H4 (cell line): ENCODE data around the gene E2F8. TPM values are rescaled to one million over a fixed set of nuclear protein-coding genes. Genes with fewer than 3 reads are reported as not detected.
A peak's percentile ranks its signal among the peaks of the same experiment; 100 is the strongest.

Experiments
- DNase-seq: peaks from one replicate; pipeline ENCODE4 v3.0.0-alpha.2; 2015; ENCODE audit warnings: low spot score
- total RNA-seq: library from RNA; depleted of rRNA; stranded (reverse); fragments of >200 nt; shearing (Covaris generic); gene quantifications from 2 replicates; pipeline ENCODE4 v1.2.3, GENCODE V29; 2014

Gene E2F8
- total RNA-seq, 1 experiment from 2014 or later: 7.7 TPM

DNA sequence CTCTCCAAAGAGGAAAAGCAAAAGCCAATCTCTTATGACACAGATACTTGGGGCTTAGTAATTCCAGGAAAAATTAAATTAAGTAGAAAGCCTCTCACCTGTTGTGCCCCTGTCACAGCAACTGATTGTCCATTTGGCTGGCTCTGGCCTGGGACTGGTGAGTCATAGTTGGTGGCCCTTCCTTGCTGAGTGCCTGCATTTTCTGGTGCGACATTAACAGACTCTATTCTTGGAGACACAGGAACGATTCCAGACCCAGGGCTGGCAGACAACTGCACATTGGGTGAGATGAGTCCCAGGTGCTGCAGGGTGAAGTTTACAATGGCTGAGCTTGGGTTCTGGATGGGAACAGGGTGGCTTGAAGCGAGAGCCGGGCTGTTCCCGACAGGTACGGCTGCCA, 15.6 kb downstream of the E2F8 start:
- DNase-seq: no peak

DNA sequence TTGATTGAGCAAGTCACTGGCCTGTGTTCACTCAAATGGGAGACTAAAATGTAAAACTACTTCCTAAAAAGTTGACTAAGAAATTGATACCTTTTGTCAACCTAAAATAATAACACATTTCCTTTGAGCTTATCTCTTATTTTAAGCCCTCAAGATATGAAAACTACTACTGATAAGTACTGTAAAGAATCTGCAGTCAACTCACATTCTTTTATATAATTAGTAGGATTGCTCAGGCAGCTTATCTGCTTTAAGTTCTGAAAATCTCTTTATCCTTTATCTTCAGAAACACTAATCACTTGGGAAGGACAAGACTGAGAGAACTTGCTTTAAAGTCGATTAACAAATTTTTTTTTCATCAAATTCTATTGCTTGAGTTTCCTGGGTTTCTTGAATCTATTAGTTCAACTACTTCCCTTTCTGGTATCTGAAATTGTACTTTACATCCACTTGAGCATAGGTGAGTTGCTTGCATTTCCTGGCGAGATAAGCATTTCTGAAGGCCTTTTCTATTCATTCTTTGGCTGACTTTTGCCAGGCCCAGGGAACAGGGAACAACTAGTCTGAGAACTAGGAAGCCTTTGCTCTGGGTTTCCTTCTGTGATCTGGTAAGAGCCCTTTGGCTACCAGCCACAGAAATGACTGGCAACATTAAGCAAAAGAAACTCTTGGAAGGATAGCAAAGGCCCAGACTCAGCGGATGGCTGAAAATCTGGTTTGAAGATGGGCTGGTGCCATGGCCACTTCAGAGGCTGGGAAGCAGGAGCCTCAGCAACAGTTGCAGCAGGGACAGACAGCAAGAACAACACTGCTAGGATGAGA, 19.6 kb downstream of the E2F8 start:
- no peak for DNase-seq

DNA sequence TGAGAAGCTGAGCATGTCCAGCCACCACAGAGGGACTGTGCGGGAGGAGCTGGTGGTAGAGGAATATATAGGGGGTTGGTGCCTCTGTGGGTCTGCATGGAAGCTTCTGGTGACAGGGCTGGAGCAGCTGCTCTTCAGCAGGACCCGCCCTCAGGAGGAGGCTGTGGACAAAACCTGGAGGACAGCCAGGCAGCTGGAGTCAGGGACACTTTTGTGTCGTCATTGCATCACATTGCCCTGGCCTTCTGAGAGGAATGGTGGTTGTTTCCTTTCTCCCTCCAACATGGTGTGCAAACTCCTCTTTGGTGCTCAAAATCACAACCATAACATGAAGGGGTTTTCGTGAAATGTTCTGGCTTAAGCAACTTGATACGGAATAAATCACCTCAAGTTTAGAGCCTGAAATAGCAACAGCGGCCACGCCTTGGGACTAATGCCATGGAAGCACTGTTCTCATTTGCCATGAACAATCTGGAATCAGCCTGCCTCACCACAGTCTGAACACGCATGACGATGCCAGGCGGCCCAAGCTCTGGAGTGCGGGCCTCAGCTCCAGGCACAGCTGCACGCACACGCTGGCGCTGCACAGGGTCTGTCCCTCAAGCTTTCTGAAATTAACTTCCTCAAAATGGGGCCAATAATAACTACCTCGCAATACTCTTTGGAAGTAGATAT, 21.8 kb downstream of the E2F8 start:
- no peak for DNase-seq

DNA sequence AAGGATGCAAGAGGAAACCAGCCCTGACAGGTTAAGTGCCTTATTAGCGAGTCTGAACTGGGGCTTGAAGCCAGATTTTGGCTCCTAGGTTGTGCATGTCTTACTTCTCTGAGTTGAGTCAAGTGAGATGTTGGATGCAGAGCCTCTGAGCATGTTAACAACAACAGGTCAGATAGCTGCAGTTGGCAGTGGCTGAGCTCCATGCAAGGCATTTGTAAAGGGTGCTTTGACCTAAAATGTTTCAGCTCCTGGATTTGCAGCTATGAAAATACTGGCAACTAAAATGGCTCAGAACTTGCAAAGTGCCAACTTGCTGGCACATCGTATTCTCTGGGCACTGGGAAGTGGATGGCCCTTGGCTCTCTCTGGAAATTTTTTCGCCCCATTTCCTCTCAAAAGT, 22.5 kb downstream of the E2F8 start:
- no peak for DNase-seq

DNA sequence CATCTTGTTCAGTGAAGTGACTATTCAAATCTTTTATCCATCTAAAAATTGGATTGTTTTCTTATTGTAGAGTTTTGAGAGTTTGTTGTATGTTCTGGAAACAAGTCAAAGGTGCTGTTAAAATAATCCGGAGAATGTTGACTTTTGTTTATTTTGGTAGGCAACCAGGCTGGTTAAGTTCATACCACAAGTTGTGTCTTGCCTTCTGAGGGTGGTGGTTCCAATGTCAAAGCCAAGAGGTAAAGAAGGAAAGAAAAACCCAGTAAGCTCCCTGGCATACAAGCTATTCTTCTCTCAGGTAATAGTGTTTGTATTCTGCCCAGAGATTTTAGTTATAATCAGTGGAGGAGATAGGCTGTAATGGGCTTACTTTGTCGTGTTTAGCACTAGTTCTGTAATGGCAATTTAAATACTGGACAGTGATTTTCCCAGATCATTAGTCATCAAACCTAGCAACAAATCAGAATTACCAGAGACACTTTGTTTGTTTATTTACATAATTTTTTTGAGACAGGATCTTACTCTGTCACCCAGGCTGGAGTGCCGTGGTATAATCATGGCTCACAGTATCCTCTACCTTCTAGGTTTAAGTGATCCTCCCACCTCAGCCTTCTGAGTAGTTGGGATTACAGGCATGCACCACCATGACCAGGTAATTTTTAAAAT, 23.9 kb downstream of the E2F8 start:
- DNase-seq: no peak

DNA sequence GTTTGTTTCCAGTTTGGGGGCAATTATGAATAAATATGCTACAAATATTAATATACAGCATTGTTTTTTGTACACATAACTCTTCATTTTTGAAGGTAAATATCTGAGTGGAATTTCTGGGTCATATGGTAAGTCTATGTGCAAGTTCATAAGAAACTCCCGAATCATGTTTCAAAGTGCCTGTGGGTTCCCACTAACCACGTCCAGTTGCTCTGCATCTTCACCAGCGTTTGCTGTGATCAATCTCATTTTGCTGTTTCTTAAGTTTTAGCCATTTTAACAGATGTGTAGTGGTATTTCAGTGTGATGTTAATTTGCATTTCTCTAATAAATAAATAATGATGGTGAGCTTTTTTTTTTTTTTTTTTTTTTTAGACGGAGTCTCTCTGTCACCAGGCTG, 24.7 kb downstream of the E2F8 start:
- no peak for DNase-seq

DNA sequence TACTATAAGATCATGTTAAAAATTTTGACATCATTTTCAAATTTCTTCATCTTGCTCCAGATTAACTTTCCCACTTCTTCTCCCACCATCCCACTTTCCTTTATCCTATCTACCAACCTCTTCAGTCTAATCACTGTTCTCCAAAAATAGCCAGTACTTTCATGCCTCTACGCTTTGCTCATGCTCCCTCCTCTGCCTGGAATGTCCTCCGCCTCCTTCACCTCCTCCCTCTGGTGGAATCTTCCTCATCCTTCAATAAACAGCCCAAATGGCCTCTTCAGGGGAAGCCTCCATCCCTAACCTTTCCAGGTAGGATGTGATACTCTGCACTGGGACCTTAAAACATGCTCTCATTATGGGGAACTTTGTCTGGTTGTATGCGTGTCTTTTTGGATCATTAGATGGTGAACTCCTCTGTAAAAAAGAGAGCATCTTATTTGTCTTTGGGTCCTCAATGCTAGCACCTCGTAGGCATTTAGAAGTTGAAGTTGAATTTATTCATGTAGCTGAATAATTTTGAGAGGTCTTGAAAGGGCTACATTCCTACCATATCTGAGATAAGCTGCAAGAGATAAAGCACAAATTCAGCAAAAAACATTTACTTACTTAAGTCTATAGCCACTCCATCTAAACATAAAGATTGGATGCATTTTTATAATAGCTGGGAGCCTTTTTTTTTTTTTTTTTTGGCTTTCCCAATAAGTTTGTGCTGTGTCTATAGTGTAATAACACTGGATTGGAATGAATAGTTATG, 31.0 kb downstream of the E2F8 start:
- DNase-seq: no peak

DNA sequence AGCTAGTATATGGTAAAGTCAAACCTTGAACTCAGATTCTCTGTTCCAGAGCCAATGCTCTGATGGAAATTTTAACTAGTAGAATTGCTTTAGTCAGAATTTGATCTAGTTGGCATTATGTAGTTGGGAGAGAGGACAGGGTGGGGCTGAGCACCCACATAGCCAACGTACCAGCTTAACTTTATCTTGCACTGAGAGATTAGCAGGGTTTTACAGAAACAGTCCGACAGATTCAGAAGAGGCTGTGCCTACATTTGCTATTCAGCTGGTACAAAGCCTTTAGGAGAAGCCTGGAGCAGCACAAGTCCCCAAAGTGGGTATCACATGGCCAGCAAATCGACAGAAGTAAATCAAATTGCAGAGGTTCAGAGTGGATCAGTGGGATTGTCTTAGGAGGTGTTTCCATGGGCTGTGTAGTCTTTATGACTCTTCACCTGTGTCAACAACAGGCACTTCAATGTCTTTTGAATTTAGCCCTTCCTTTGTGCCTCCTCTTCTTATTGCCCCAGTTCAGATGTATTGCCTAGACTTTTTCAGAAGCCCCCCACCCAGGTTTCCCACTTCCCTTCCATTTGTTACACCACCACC, 31.7 kb downstream of the E2F8 start:
- DNase-seq: no peak

DNA sequence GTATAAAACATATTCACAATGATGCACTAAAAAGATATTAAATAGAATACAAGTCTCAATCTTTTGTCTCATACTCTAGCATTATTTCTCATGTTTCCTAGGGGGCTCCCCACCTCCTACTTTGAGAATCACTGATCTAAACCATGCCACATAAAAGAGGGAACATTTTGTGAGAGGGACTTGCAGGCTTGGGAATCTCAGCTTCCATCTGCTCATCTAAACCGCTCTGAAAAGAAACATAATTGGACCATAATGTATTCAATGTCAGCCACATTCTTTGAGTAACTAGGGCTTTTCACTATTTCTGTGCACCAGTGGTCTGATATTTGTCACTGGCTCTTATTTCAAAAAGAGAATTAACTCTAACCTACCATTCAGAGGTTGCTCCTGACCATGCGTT, 32.6 kb downstream of the E2F8 start:
- DNase-seq: no peak

DNA sequence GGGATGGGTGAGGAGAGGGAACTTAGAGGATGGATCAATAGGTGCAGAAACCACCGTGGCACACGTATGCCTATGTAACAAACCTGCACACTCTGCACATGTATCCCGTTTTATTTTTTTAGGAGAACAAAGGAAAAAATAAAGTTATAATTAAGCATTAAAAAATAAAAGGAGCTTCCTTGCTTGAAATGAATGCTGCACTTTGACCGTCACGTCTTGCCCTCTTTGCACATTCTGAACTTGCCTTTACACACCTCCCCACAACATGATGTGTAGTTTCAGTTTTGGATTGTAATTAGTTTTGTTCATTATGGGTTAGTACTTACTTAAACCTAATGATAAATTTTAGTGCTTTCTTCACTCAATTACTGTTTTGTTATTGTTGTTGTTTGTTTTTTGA, 35.9 kb downstream of the E2F8 start:
- no peak for DNase-seq

DNA sequence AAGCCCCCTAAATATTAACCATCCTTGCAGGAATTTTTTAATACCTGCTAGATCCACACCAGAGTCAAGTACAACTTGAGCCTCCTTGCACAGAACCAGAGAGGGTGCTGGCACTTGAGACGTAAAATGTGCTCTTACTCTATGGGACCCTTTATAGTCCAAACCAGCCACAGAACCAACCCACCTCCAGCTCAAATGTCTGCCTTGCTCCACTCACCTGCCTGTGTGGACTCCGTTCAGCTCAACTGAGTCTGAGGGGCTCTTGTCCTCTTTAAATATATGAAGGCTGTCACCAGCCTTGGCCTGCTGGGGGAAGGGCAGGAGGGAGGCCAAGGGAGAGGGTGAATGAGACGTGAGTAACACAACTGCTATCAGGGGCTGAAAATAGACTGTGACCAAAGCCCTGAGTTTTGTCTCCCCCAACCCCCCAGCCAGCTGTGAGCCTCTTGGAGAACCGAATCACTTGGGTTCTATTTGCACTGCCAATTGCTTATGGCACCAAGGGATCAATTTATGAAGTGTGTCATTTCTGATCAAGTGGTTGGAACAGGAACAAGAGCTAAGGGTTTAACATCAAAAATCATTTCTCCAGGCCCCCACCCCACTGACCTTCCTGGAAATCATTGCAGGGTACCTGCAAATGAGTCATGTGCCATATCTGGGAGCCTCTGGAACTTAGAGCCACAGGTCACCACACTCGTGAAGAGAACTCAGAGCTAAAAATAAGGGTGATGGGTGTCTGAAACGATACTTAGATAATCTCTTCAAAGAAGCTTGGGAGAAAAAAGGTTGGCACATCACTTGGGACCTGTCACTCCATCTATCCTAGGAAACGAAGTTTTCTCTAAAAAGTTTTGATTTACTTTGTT, 38.8 kb downstream of the E2F8 start, which contains the start of gene CSRP3:
TSS of gene CSRP3 (minus strand) at position 247 of the 869 bp plus-strand sequence. CDS start 9,535 bp downstream, outside the sequence.
- no peak for DNase-seq

DNA sequence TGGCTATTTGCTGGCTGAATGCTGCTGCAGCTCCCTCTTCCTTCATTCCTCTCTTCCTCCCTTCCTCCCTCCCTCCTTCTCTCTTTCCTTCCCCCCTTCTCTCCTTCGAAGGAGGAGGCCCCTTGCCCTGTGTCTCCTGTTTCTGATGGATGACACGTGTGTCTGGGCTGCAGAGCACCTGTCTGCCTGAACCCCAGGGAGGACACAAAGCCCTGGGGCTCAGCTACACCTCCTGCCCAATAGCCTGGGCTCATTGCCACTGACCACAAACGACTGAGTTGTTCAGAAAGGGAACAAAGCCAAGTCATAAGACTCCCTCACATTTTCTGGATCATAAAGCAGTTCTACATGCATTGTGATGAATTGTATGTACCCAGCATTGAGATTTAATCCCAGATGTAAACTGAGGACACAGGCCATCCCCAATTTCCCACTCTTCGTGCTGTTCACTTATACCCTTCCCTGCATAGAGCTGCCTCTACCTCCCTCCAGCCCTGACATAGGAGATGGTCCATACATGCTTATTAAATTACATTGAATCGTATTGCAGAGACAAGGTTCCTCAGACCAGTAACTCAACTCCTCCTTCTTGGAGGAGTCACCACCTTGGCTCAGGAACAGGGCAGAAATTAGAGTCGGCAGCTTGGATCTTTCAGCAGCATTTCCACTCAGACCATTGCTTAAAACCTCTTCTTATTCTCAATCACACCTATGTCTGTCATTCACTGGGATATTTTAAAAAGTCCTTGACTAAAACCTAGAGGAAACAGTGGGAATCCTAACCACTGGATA, 40.1 kb downstream of the E2F8 start:
- peak; percentile 71 for DNase-seq

DNA sequence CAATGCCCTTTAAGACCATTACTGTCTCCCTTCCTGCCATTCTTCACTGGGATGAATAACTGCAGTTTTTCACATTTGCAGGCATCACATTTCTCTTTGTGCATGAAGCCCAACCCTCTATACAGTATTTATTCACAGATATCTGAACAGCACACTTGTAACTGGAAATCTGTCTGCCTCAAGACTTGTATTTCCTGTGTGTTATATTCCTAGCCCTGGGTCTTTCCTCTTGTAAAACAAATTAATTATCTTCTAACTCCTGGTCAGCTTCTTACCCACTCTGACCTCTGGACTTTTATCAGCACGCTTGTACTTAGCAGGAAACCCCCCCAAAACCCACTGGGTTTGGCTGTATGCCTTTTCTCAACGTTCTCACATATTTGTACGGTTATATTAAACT, 41.0 kb downstream of the E2F8 start:
- no peak for DNase-seq

DNA sequence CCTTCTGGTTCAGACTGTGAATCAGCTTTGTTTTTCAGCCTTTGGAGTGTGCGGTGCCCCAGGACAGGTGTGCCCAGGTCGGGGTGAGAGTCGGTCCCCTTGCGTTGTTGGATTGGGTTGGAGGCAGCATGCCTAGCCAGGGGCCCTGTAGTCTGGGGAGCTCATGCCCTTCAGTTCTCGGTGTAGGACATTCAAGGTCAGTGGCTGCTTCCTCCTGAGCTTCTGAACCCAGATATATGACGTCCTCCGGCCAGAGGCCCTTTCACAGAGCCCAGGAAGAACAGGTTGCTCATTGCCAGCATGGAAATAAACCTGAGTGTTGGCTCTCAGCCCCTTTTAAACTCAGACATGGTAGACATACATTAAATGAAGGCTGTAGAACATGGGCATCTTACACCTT, 41.7 kb downstream of the E2F8 start:
- no peak for DNase-seq

DNA sequence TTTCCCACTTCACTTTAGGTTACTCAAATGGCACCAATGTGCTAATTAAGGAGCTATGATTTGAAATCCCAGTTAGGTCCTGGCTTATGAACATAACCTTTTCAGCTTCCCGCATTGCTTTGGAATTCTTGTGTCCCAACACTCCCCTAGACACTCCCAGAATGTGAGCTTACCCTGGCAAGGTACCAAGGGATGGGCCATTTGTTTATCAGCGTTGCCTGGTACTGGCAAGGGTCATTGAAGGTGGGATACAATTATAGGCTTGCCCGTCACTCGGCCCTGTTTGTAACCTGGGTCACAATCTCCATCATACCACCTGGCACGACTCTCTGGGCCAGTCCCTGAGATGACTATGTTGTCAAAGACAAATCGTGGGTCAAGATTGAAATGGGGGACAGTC, 44.3 kb downstream of the E2F8 start:
- DNase-seq: no peak

DNA sequence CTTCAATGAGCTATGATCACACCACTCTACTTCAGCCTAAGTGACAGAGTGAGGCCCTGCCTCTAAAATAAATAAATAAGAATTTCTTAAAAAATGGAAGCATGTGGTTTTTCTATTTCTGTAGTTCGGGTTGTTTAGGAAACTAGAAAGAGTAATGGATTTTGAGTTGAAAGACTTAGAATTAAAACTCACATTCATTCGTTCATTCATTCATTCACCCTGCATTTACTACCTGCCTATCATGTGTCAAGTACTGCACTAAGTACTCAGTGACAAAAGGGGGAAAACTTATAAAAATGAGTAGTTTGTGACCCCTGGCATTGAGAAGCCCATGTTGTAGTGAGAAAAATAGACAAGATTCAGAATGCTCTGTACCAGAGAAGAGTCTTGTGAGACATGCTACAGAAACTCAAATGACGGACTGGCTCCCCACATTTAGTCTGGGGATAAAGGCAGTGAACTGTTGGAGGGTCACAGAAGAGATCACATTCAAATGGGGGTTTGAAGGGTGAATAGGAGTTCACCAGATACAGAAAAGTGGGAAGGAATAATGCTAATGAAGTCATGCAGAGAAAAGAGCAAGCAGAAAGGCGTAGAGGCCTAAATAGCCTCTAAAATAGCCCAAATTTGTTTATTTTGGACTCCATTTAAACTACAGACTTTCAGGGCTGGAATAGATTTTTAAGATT, 46.0 kb downstream of the E2F8 start:
- DNase-seq: no peak

DNA sequence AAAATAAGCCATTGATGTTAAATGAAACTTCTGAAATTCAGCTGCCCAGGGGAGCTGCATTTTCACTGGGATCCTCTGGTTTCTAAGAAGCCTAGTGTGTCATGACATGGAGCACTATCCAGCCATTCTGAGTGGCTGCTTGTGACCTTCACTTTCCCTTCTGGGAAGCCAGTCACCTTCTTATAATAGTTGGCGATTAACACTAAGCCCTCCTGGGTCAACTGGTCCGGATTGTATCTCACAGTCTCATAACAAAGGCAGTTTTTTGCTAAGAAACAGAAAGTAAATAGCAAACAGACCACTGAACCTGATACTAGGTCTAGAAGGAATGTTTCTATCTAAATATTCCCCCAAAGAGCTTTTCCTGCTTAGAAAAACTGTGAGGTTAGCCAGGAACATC, 46.8 kb downstream of the E2F8 start:
- no peak for DNase-seq

DNA sequence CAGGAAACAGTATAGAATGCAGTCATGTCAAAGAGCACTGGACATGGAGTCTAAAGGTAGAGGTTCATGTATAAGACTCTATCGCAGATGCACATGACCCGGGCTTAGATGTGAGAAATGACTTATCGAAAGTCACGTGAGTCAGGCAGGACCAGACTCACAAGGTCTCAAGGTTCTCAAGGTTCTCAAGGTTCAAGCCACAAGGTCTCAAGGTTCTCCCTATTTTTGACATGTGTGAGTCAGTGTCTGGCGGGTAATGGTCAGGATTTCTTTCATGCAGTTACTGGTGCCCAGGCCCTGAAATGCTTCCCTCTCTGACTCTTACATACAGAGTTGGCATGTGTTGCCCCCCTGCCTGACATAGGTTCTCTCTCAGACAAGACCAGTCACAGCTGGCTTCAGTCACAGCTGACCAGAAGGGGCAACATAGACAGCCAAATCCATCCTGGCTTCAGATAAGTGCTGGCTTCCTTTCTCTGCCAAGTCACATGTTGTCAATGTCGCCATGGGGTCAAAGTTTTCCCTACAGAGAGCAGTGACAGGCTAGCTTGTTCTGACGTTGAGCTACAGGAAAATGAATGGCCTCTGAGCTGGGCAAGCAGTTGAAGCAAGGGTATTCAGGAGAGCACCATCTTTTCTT, 49.1 kb downstream of the E2F8 start:
- no peak for DNase-seq

DNA sequence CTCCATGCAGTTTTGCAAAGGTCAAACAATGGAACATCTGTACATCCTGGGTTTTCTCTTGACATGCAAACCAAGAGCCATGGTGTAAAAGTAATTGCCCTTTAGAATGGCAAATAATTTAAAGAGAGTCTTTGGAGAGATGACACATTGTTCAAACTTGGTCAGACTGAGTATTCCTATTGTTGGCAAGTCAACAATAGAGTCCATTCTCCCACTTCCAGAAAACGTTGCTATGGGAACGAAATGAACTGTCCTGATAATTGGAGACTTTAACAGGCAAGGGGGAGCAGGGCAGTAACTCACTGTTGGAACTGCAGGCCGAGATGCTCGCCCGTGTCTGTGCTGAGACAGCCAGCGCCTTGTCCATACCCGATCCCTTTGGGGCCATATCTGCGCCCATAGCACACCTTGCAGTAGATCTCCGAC, 52.9 kb downstream of the E2F8 start:
- DNase-seq: no peak
